Kidney (tissue), 22 donors: ENCODE results near the gene TRIM7. TPM values are rescaled to one million over a fixed set of nuclear protein-coding genes. Genes with fewer than 3 reads are reported as not detected.

ENCODE experiments used
- DNase-seq, 5 donors: peaks; one replicate each; pipeline ENCODE4 v3.0.0-alpha.2; 2013 to 2020
- FAIRE-seq: peaks from 2 replicates; lab custom pipeline; 2012; peaks lifted over from hg19 to GRCh38; lab: Jason Lieb, UNC
- H3K27ac ChIP-seq, 2 donors: one replicate each; pipeline ENCODE4 v1.7.0; 2013; ENCODE audit warnings: low read depth in 2 of 2, low read length in 2 of 2, inconsistent platforms in 1 of 2
- H3K27me3 ChIP-seq: one replicate; pipeline ENCODE4 v1.7.1; 2013; ENCODE audit warnings: low read length, inconsistent platforms; ENCODE audit not compliant: control insufficient read depth, insufficient read depth
- H3K36me3 ChIP-seq, 3 donors: one replicate each; pipeline versions ENCODE4 v1.7.0 to v1.7.1; 2013; ENCODE audit warnings: low read length in 3 of 3, control low read depth in 1 of 3, inconsistent platforms in 1 of 3; ENCODE audit not compliant: insufficient read depth in 3 of 3, control insufficient read depth in 2 of 3
- H3K4me1 ChIP-seq, 3 donors: one replicate each; pipeline versions ENCODE4 v1.7.0 to v1.7.1; 2013; ENCODE audit warnings: low read length in 3 of 3, inconsistent platforms in 1 of 3, low read depth in 1 of 3; ENCODE audit not compliant: control insufficient read depth in 2 of 3, insufficient read depth in 2 of 3
- H3K4me3 ChIP-seq, 3 donors: one replicate each; pipeline versions ENCODE4 v1.7.0 to v1.8.1; 2013; ENCODE audit warnings: low read length in 3 of 3, control low read depth in 1 of 3, inconsistent platforms in 1 of 3
- H3K9ac ChIP-seq, 3 donors: one replicate each; pipeline versions ENCODE4 v1.7.0 to v1.7.1; 2013; ENCODE audit warnings: low read length in 3 of 3, control low read depth in 1 of 3, inconsistent platforms in 1 of 3
- H3K9me3 ChIP-seq, 3 donors: one replicate each; pipeline versions ENCODE4 v1.7.0 to v1.7.1; 2013; ENCODE audit warnings: low read length in 3 of 3, control low read depth in 1 of 3, inconsistent platforms in 1 of 3; ENCODE audit not compliant: control insufficient read depth in 2 of 3, insufficient read depth in 1 of 3
- CTCF ChIP-seq: IDR thresholded peaks from 3 replicates; pipeline ENCODE4 v1.5.1; 2012; ENCODE audit warnings: mild to moderate bottlenecking, moderate library complexity, borderline replicate concordance; ENCODE audit not compliant: insufficient read depth; ENCODE audit errors: extremely low read depth
- intact Hi-C: fragments of 100-400 bp; cut with DNase I; formaldehyde crosslinking; loops from one replicate; pipeline ENCODE4 v1.11.1; 2022
- long read RNA-seq, 10 donors: library from polyadenylated mRNA in 1 of 10; unstranded in 1 of 10; transcript quantifications; one replicate each; pipeline ENCODE4 v2.0.0 and lab custom pipeline, GENCODE V29; 2021 to 2026
- polyA plus RNA-seq: library from polyadenylated mRNA; stranded (reverse); fragments of 350-450 nt; fragmentation: Illumina TruSeq; extraction: RNeasy Lipid Tissue Mini Kit (QIAGEN cat#74804); gene quantifications from one replicate; pipeline ENCODE4 v1.2.3, GENCODE V29; 2014; ENCODE audit warnings: low read depth, low replicate concordance; ENCODE audit not compliant: insufficient read depth
- total RNA-seq: library from RNA; stranded (reverse); fragmentation: NEBNext Ultra II Directional; extraction: Animal tissue kit (Norgen Biotek cat#: 25700); gene quantifications from one replicate; pipeline ENCODE4 v1.2.1, GENCODE V29; 2021
- donor health status: control.
- donor health status: control.
- donor health status: control.
- donor health status: control.
- donor health status: control.
- donor health status: DM: yes; HTN: yes; CAD: no.
- donor health status: Normal renal cell carcinoma (clear cell type).

The TRIM7 gene
- total RNA-seq (6.3 TPM), polyA plus RNA-seq (5.7 TPM)
- long read RNA-seq, donor 1: 0 reads
- long read RNA-seq, donor 2: 0 reads
- long read RNA-seq, donor 3: 0 reads
- long read RNA-seq, donor 4: 0 reads
- long read RNA-seq, donor 5: 0 reads
- long read RNA-seq, donor 6, partial matches to known transcripts: 5 of 18 reads
- long read RNA-seq, donor 6, other reads (novel, unspliced or antisense): 13 of 18 reads
- long read RNA-seq, donor 7, partial matches to known transcripts: 0 of 6 reads
- long read RNA-seq, donor 7, other reads (novel, unspliced or antisense): 1 of 6 reads
- long read RNA-seq, donor 8, partial matches to known transcripts: 0 of 53 reads
- long read RNA-seq, donor 8, other reads (novel, unspliced or antisense): 53 of 53 reads
- long read RNA-seq, donor 9: 0 reads
- long read RNA-seq, donor 10: 0 reads

DNA sequence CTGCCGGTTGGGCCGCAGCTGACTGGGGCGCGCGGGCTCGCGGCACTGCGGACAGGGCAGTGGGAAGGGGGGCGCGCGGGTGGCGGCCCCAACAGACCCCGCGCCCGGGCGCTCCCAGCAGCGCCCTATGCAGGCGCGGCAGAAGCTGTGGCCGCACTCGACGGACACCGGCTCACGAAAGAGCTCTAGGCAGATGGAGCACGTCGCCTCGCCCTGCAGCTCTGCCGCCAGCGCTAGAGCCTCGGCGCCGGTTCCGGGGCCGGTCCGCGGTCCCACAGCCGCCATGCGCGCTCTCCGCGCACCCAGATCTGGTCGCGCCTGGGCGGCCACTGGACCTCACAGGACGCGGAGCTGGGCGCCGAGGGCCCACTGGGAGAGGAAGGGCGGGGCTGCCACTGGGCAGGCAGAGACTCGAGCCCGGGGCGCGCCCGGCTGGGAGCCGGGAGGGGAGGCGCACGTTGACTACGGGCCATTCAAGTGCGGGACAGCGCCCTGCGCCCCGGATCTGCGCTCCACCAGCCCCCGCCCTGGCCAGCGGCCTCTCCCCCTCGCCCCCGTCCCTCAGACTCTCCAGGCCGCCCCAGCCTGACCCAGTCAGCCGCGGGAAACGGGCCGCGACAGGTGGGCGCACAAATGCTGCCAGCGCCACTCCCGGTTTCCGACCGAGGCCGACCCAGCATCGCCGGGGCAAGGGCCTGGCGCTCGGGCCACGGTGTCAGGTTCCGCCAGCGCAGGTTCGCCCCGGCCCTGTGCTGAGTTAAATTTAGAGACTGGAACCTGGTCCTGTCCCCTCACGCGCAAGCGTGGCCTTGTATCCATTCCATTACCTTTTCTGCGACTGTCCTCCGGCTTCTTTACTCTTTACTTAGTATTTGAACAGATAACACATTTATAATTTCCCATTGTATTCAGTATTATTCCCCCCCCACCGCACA lies at the start of gene TRIM7:
Gene TRIM7 (minus strand): TSS at position 371 of the 935 bp plus-strand sequence. CDS start 86 bp downstream, at position 285.
- Histone ChIP-seq H3K9ac (peak within 1 kb of the TSS in 2 of 3 donors; percentile 1 to 46), H3K9me3 (no peaks in the 10 kb centered on the region), H3K27me3 (peaks cover 10% of the 10 kb centered on the region), H3K27ac (no peak within 1 kb of the TSS), H3K4me3 (peak within 1 kb of the TSS; percentile 21 to 63 (median 32)), H3K36me3 (no peaks in the 10 kb centered on the region), H3K4me1 (peaks cover 0 to 13% (median 9%) of the 10 kb centered on the region in 3 donors)
- intact Hi-C loops: no loop called here
- DNase-seq (peak in 3 of 5 donors; percentile 50 to 87 (median 64)), FAIRE-seq (no peak)
- TF ChIP-seq CTCF: no peak

- TF ChIP-seq CTCF: no peak
- intact Hi-C loops: no loop called here
- peaks cover 0 to 2% (median 1%) of the 10 kb centered on the region in 3 donors for H3K36me3 ChIP-seq
- peak overlapping the region in 2 of 3 donors; percentile 49 to 97 for H3K4me3 ChIP-seq
- FAIRE-seq: no peak
- peak overlapping the region in 1 of 2 donors; percentile 67 for H3K27ac ChIP-seq
- H3K4me1 ChIP-seq: peaks cover 2 to 34% (median 11%) of the 10 kb centered on the region in 3 donors
- peak overlapping the region in 1 of 3 donors; percentile 63 for H3K9ac ChIP-seq
- no peak for DNase-seq
- H3K27me3 ChIP-seq: no peaks in the 10 kb centered on the region
- H3K9me3 ChIP-seq: no peaks in the 10 kb centered on the region
These were observed 43.3 kb upstream of the TRIM7 start for GRCh38 chr5:181248277-181248676.

- TF ChIP-seq CTCF: no peak
These were observed 41.5 kb upstream of the TRIM7 start for GRCh38 chr5:181246276-181247049.

More at GRCh38 chr5:181246276-181247049, 41.5 kb upstream of the TRIM7 start:
- peak overlapping the region; percentile 96 for H3K27ac ChIP-seq
- H3K27me3 ChIP-seq: no peaks in the 10 kb centered on the region
- H3K4me1 ChIP-seq: peaks cover 4 to 42% (median 19%) of the 10 kb centered on the region in 3 donors
- no peaks in the 10 kb centered on the region for H3K9me3 ChIP-seq
- peak overlapping the region; percentile 81 to 99 (median 93) for H3K9ac ChIP-seq
- peaks cover 4 to 8% (median 5%) of the 10 kb centered on the region in 3 donors for H3K36me3 ChIP-seq
- FAIRE-seq: no peak
- peak; percentile 89 to 97 (median 95) for DNase-seq
- intact Hi-C loops: no loop called here
- peak overlapping the region; percentile 87 to 97 (median 90) for H3K4me3 ChIP-seq
